HepG2 (cell line): ENCODE measurements around the gene SRXN1.

Experiments used
- ATF2 ChIP-seq: sonication (generic); formaldehyde crosslinking; IDR thresholded peaks from 2 replicates; pipeline ENCODE4 v1.4.0; 2020; ENCODE audit warnings: missing genetic modification reagents
- CTCF ChIP-seq: sonication (generic); formaldehyde crosslinking; IDR thresholded peaks from 2 replicates; pipeline ENCODE4 v1.5.0; 2020; ENCODE audit warnings: mild to moderate bottlenecking, missing genetic modification reagents, moderate library complexity
- HIVEP1 ChIP-seq: sonication (generic); formaldehyde crosslinking; IDR thresholded peaks from 2 replicates; pipeline ENCODE4 v1.4.0; 2020; ENCODE audit warnings: mild to moderate bottlenecking, missing genetic modification reagents
- KDM5A ChIP-seq: fragments of 200-600 bp; sonication (generic); IDR thresholded peaks from 2 replicates; pipeline ENCODE4 v1.7.0; 2018; ENCODE audit warnings: antibody characterized with exemption, mild to moderate bottlenecking, low read length, borderline replicate concordance
- NR2F2 ChIP-seq: IDR thresholded peaks from 2 replicates; pipeline ENCODE4 v1.6.1; 2012; ENCODE audit warnings: low read depth, inconsistent platforms, borderline replicate concordance
- PPARG ChIP-seq: conservative IDR thresholded peaks from 2 replicates; pipeline ENCODE4 v1.6.1; 2016; ENCODE audit warnings: missing biosample characterization, missing genetic modification reagents
- SKIL ChIP-seq: sonication (generic); formaldehyde crosslinking; IDR thresholded peaks from 2 replicates; pipeline ENCODE4 v1.8.0; 2022; ENCODE audit warnings: missing genetic modification reagents, mild to moderate bottlenecking, moderate library complexity, borderline replicate concordance
- SMAD9 ChIP-seq: sonication (generic); formaldehyde crosslinking; IDR thresholded peaks from 2 replicates; pipeline ENCODE4 v1.5.1; 2020; ENCODE audit warnings: mild to moderate bottlenecking, missing genetic modification reagents
- ZBED4 ChIP-seq: sonication (generic); formaldehyde crosslinking; IDR thresholded peaks from 2 replicates; pipeline ENCODE4 v1.4.0; 2020; ENCODE audit warnings: missing genetic modification reagents, borderline replicate concordance
- ZC3H4 ChIP-seq: sonication (generic); formaldehyde crosslinking; IDR thresholded peaks from 2 replicates; pipeline ENCODE4 v1.4.0; 2020; ENCODE audit warnings: missing genetic modification reagents, borderline replicate concordance
- ZNF558 ChIP-seq: sonication (generic); formaldehyde crosslinking; IDR thresholded peaks from 2 replicates; pipeline ENCODE4 v1.9.0; 2022; ENCODE audit warnings: mild to moderate bottlenecking, missing genetic modification reagents, borderline replicate concordance

GRCh38 chr20:623704-624103 is 29.3 kb downstream of the SRXN1 start:
- TF ChIP-seq CTCF (CRISPR knock-in tag) (no peak), ZC3H4 (CRISPR knock-in tag) (no peak), SMAD9 (CRISPR knock-in tag) (no peak), SKIL (CRISPR knock-in tag) (no peak), NR2F2 (no peak), HIVEP1 (no peak), ZBED4 (CRISPR knock-in tag) (no peak), ZNF558 (CRISPR knock-in tag) (no peak), ATF2 (CRISPR knock-in tag) (no peak), PPARG (no peak), KDM5A (no peak)
